Activated T-cell treated with anti-CD3 and anti-CD28 coated beads, Interleukin-2, amount 50 U/mL, for 24 hours (primary cell): ENCODE results near the gene PEX3.
A peak's percentile ranks its signal among the peaks of the same experiment; 100 is the strongest.

Experiments
- DNase-seq: peaks from one replicate; pipeline ENCODE4 v3.0.0-alpha.2; 2020
- H3K27ac Mint-ChIP-seq: 2 replicates; pipeline ENCODE4 v1.8.0; 2020; ENCODE audit warnings: mild to moderate bottlenecking, mixed read lengths
- H3K27me3 Mint-ChIP-seq: 2 replicates; pipeline ENCODE4 v1.8.0; 2020; ENCODE audit warnings: mixed read lengths
- H3K36me3 Mint-ChIP-seq: 2 replicates; pipeline ENCODE4 v1.8.0; 2020; ENCODE audit warnings: low read depth, mixed read lengths
- H3K4me1 Mint-ChIP-seq: 2 replicates; pipeline ENCODE4 v1.8.0; 2020; ENCODE audit warnings: low read depth, mixed read lengths
- H3K4me3 Mint-ChIP-seq: 2 replicates; pipeline ENCODE4 v1.8.0; 2020; ENCODE audit warnings: mild to moderate bottlenecking, moderate library complexity, mixed read lengths
- H3K9me3 Mint-ChIP-seq: 2 replicates; pipeline ENCODE4 v1.8.0; 2020; ENCODE audit warnings: mixed read lengths

PEX3 gene, protein sequence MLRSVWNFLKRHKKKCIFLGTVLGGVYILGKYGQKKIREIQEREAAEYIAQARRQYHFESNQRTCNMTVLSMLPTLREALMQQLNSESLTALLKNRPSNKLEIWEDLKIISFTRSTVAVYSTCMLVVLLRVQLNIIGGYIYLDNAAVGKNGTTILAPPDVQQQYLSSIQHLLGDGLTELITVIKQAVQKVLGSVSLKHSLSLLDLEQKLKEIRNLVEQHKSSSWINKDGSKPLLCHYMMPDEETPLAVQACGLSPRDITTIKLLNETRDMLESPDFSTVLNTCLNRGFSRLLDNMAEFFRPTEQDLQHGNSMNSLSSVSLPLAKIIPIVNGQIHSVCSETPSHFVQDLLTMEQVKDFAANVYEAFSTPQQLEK

DNA sequence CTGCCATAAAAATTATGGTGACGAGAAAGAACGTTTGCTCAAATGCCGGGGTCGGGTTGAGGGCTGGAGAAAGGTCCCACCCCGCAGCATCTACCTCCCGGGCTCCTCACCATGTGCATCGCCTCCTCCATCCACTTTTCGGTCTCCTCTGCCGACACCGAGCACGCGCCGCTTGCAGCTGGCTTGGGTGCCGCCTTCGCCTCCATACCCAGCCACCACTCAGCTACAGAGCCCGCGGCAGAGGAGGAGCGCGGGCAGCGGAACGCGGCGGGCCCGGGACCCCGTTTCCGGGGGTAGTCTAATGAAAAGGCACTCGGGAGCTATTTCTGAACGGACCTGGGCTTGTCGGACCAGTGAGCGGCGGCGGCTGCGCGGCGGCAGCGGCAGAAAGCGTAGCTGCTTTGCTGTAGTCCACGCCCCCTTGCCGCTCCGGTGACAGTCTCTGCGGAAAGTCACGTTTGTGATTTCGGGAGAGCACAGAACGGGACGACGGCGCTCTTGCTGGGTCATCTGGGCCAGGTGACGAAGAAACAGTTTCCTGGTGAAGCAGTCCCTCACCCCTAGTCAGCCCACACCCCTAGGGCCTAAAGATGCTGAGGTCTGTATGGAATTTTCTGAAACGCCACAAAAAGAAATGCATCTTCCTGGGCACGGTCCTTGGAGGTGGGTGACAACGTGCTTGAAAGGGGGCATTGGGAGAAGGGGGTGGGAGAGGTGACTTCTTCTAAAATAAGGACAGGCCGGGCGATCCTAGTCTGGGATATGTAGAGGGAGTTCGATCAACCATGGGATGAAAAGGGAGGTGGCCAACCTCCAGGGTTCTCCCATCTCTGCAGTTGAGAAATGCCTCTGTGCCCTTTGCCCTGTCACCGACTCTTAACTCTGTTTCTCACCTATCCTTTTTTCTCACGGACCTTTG, at the start of gene PEX3, which contains the start of gene ADAT2:
TSS of gene PEX3 (plus strand) at position 353 of the 919 bp plus-strand sequence. CDS start at position 591, 238 bp downstream.
TSS of gene ADAT2 (minus strand) at position 243 of the 919 bp plus-strand sequence. CDS start at position 206, 37 bp downstream.
- Mint-ChIP-seq H3K9me3 (no peaks in the 10 kb centered on the region), H3K27ac (peak within 1 kb of the TSS; percentile 99), H3K36me3 (peaks cover 60% of the 10 kb centered on the region), H3K27me3 (no peaks in the 10 kb centered on the region), H3K4me1 (peaks cover 58% of the 10 kb centered on the region), H3K4me3 (peak within 1 kb of the TSS; percentile 99)
- DNase-seq: peak; percentile 95

DNA sequence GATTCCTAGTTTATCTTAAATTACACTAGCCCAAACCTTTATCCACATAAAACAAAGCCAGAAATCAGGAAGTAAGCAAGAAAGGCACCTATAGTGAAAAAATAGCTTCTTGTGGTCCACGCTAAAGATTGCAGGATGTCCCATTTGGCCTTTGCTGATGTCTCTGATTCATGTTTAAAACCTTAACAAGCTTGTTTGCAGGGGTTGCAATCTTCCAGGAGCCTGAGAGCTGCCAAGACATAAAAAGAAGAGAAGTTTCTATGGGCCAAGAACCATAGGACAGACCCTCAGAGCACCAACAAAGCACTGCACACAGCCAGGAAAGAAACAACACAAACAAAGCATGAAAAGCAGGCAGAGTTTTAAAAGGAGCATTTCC, 49.5 kb upstream of the PEX3 start:
- Mint-ChIP-seq H3K4me3 (no peak overlapping the region), H3K27ac (no peak overlapping the region), H3K27me3 (peaks cover 7% of the 10 kb centered on the region), H3K4me1 (peaks cover 30% of the 10 kb centered on the region), H3K36me3 (no peaks in the 10 kb centered on the region), H3K9me3 (no peaks in the 10 kb centered on the region)
- no peak for DNase-seq

DNA sequence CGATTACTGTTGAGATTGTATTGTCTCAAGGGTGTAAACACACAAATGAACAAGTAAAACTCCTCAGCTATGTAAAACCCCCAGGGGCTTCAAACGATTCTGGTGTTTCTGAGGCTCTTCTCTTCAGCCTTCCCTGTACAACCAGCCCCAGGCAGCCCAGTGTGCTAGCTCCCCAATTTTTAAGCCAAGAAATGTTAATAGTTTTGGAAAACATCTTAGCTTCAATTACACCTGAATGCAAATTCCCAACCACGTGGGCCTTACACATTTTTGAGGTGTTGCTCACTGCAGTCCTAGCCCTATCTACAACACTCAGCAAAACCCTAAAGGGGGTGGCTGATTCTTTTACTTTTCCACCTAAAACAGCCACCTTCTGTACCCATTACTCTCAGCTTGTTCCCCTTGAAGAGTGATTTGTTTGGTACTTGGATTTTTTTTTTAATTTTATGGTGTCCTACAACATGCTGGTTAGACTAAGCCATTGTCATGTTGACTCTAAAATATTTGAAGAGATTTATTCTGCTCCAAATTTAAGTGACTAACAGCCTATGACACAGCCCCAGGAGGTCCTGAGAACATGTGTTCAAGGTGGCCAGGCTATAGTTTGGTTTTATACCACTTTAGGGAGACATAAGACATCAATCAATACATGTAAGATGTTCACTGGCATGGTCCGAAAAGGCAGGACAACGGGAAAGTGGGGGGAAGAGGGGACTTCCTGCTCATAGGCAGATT, 48.8 kb upstream of the PEX3 start:
- no peak overlapping the region for H3K4me3 Mint-ChIP-seq
- DNase-seq: no peak
- no peaks in the 10 kb centered on the region for H3K36me3 Mint-ChIP-seq
- peaks cover 10% of the 10 kb centered on the region for H3K27me3 Mint-ChIP-seq
- peaks cover 24% of the 10 kb centered on the region for H3K4me1 Mint-ChIP-seq
- H3K27ac Mint-ChIP-seq: no peak overlapping the region
- no peaks in the 10 kb centered on the region for H3K9me3 Mint-ChIP-seq

DNA sequence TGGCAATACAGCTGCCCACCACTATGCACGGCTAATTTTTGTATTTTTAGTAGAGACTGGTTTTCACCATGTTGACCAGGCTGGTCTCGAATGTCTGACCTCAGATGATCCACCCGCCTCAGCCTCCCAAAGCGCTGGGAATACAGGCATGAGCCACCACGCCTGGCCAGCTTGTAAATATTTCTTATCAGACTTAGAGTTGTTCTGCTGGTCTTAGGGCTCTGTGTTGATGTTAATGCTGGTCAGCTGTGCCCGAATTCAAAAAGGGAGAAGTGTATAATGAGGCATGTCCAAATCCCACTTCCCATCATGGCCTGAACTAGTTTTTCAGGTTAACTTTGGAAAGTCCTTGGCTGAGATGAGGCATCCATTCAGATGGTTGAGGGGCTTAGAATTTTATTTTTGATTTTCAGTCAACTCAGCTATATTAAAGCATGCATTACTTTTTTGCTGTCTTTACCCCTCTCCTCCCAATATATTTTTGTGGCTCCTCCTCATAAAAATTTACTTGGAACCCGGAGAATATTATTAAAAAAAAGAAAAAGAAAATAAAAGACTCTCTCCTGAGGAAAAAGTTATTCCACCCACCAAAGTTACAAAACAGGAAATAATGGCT, 47.8 kb upstream of the PEX3 start:
- Mint-ChIP-seq H3K36me3 (no peaks in the 10 kb centered on the region), H3K4me1 (peaks cover 19% of the 10 kb centered on the region), H3K9me3 (no peaks in the 10 kb centered on the region), H3K27me3 (peaks cover 10% of the 10 kb centered on the region), H3K27ac (no peak overlapping the region), H3K4me3 (no peak overlapping the region)
- no peak for DNase-seq

DNA sequence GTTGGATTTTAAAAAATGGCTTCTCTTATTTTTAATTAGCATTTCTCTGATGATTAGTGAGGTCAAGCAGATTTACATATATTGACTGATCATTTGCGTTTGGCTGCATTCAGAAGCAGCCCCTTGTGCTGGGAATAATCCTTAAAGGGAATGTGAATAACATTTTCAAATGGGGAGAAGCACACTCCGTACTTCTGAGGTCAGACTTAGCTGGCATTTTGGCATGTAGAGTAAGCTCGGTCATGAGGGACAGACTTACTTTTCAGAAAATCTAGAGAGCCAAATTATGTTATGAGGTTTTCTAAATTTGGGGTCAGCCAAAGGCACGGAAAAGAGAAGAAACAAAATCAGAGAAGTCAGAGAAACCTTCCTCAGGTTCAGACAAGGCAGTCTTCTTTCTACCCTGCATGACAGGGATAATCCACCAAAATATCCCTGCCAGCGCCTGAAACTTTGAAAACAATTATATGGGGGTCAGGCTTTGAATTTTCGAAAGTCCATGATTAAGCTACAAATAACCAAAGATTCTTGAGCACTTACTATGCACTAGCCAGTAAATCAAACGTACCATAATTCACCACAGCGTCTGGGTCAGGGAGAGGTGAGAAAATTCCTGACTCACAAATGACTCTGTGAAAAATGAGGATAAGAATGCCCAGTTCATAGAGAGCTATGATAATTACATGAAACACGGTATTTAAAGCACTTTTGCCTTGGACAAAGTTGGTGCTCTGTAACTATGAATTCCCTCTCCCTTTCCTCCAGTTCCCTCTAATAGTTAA, 45.0 kb upstream of the PEX3 start:
- Mint-ChIP-seq H3K9me3 (no peaks in the 10 kb centered on the region), H3K36me3 (no peaks in the 10 kb centered on the region), H3K4me3 (no peak overlapping the region), H3K4me1 (peaks cover 10% of the 10 kb centered on the region), H3K27me3 (peaks cover 10% of the 10 kb centered on the region), H3K27ac (no peak overlapping the region)
- no peak for DNase-seq

DNA sequence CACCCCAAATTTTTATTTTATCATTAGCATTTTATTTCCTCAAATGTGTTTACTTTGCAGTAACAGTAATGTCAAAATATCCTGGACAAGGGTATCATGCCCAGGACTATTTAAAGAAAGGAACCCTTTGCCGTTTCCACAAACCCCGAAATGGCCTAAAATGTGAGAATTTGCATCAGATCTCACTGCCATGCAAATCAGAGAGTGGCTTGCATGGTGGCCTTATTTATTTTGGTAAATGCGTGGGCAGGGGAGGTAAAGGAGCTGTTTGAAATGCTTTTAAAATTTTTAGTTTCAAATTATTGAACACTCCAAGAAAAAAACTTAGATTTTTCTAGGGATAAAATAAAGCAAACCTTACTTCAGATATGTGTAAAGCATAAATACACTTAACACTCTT, 43.9 kb upstream of the PEX3 start:
- no peaks in the 10 kb centered on the region for H3K36me3 Mint-ChIP-seq
- H3K9me3 Mint-ChIP-seq: no peaks in the 10 kb centered on the region
- H3K4me1 Mint-ChIP-seq: peaks cover under 1% of the 10 kb centered on the region
- H3K4me3 Mint-ChIP-seq: no peak overlapping the region
- no peak overlapping the region for H3K27ac Mint-ChIP-seq
- DNase-seq: no peak
- H3K27me3 Mint-ChIP-seq: peaks cover 10% of the 10 kb centered on the region

DNA sequence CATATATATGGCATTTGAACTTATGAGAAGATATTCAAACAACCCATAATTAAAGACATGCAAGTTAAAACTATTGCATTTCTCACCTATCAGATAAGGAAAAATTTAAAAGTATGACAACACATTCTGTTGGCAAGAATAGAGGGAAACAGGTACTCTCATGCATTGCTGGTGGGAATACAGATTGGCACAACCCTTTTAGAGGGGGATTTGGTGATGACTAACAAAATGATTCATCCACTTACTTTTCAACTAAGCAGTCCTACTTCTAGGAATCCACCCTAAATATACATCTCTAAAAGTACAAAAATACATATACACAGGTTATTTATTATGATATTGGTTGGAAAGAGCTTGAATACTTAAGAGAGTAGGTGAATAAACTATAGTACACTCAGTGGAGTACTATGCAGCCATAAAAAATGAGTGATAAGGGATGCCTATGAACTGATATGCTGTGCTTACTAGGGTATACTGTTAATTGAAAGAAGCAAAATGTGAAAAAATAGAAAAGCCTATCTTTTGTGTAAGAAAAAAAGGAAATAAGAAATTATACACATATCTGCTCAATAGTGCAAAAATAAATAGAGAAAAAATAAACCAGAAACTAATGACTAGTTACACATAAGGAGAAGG, 42.3 kb upstream of the PEX3 start:
- peaks cover 10% of the 10 kb centered on the region for H3K27me3 Mint-ChIP-seq
- H3K4me1 Mint-ChIP-seq: peaks cover under 1% of the 10 kb centered on the region
- H3K36me3 Mint-ChIP-seq: no peaks in the 10 kb centered on the region
- no peaks in the 10 kb centered on the region for H3K9me3 Mint-ChIP-seq
- H3K4me3 Mint-ChIP-seq: no peak overlapping the region
- H3K27ac Mint-ChIP-seq: no peak overlapping the region
- no peak for DNase-seq

DNA sequence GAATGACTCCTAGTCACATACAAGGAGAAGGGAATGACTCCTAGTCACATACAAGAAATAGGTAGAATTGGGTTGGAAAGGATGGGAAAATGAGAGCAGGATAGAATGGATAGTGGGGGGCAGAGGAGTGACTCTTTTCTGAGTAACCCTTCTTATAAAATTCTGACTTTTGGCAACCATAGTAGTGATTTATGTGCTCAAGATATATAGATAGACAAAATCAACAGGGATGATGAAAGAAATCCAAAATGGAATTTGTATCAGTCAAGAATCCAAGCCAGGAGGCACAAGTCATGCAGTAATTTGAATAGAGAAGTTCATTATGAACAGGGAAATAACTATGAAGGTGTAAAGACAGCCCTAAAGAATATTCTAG, 41.8 kb upstream of the PEX3 start:
- H3K4me3 Mint-ChIP-seq: no peak overlapping the region

DNA sequence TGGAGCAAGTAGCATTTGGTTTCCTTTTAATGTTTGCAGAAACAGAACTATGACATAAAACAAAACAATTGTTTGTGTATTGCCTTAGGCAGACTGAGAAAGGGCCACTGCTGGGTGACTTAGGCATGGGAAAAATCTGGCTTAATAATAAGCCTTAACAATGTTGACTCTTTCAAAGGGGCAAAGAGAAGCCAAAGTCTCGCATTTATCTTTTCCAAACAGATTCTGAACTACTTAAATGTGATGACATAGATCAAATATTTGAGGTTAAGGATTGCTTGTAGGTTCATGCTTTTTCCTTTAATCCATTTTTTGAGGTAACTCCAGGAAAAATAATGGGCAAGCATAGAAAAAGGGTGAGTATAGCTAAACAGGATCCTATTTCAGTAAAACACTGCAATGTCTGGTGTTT, 39.7 kb upstream of the PEX3 start:
- no peak overlapping the region for H3K27ac Mint-ChIP-seq
- H3K27me3 Mint-ChIP-seq: peaks cover 2% of the 10 kb centered on the region
- peaks cover 2% of the 10 kb centered on the region for H3K4me1 Mint-ChIP-seq
- H3K36me3 Mint-ChIP-seq: peaks cover 3% of the 10 kb centered on the region
- H3K4me3 Mint-ChIP-seq: no peak overlapping the region
- no peaks in the 10 kb centered on the region for H3K9me3 Mint-ChIP-seq
- DNase-seq: no peak

More for the DNA sequence above, 41.8 kb upstream of the PEX3 start:
- peaks cover 10% of the 10 kb centered on the region for H3K27me3 Mint-ChIP-seq
- peaks cover 2% of the 10 kb centered on the region for H3K4me1 Mint-ChIP-seq
- H3K9me3 Mint-ChIP-seq: no peaks in the 10 kb centered on the region
- no peak overlapping the region for H3K27ac Mint-ChIP-seq
- no peak for DNase-seq
- no peaks in the 10 kb centered on the region for H3K36me3 Mint-ChIP-seq

DNA sequence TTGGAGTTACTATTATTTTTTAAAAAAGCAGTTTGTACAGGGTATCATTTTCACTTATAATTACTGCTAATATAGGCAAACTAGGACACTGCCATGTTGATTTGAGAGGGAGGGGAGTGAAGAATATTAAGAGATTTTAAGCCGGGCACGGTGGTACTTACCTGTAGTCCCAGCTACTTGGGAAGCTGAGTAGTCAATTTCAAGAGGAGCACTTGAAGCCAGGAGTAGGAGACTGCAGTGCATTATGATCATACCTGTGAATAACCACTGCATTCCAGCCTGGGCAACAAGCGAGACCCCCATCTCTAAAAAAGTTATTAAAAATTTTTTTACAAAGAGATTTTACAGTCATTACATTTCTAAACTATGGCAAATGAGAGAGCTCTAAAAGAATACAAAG, 35.8 kb upstream of the PEX3 start:
- Mint-ChIP-seq H3K9me3 (no peaks in the 10 kb centered on the region), H3K36me3 (peaks cover 13% of the 10 kb centered on the region), H3K27me3 (no peaks in the 10 kb centered on the region)

DNA sequence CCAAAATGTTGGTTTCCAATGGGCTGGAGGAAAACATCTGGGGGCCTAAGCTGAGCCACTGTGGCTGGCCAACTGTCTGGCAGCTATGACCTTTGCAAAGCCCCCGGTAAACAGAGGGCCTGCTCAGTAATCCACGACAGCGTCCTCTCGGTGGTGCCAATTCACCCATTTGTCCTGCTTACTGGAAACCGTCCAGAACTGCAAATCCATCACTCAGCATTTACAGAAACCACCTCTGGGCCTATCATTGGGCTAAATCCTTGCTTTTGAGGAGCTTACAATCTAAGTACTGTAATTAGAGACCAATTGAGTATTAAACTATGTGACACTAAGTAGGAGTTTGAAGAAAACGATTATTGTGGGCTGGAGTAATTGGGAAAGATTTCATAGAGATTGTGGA, 31.1 kb upstream of the PEX3 start:
- H3K27ac Mint-ChIP-seq: no peak overlapping the region
- DNase-seq: no peak
- no peaks in the 10 kb centered on the region for H3K27me3 Mint-ChIP-seq
- no peak overlapping the region for H3K4me3 Mint-ChIP-seq
- no peaks in the 10 kb centered on the region for H3K4me1 Mint-ChIP-seq
- H3K36me3 Mint-ChIP-seq: peaks cover 45% of the 10 kb centered on the region
- H3K9me3 Mint-ChIP-seq: no peaks in the 10 kb centered on the region

More for the DNA sequence above, 35.8 kb upstream of the PEX3 start:
- peaks cover 2% of the 10 kb centered on the region for H3K4me1 Mint-ChIP-seq
- H3K27ac Mint-ChIP-seq: no peak overlapping the region
- no peak overlapping the region for H3K4me3 Mint-ChIP-seq
- no peak for DNase-seq

DNA sequence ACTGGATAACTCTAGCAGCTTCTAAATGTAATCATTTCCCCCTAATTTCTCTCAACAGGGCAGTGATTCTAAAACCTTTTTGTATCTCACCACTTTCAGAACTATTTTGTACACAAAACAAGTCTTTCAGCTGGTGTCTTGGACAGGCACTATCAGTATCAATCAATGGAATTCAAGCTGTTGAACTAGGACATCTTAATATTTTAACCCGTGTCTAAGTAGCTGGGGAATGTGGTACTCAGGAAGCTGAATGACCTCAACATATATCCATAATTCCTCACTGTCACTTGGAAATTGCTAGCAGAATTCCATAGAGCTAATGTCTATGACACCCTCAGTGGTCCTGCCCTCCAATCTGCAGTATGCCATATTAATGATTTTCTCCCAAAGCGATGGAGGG, 24.6 kb upstream of the PEX3 start:
- peaks cover 3% of the 10 kb centered on the region for H3K4me1 Mint-ChIP-seq
- H3K27me3 Mint-ChIP-seq: no peaks in the 10 kb centered on the region
- no peak for DNase-seq
- no peak overlapping the region for H3K27ac Mint-ChIP-seq
- no peak overlapping the region for H3K4me3 Mint-ChIP-seq
- no peaks in the 10 kb centered on the region for H3K9me3 Mint-ChIP-seq
- peaks cover 75% of the 10 kb centered on the region for H3K36me3 Mint-ChIP-seq

DNA sequence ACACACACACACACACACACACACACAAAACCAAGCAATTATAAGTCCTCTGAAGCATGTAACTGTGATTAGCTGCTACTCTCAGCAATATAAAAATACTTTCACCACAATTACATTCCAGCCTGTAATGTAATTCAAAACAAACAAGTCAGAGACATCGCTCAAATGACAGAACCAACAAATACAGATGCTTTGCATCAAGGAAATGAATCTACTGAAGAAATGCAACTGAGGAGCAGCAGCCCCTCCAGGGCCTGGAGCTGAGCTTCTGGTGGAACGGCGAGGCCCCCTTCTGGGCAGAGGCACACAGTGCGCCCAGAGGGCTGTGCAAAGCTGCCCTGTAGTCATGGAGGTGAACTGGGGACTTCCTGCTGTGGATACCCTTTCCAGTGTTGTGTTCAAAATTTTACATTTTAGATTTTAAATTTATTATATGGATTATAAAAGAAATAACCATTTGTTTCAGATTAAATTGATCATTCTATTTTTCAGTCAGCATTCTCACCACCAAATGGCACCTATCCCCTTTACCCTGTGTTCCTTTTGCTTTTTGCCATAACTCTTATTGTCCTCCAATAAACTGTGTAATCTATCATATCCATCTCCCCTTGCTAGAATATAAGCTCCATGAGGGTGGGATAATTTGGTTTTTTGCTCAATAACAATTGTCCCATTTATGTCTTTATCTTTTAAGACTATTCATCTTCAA, 23.3 kb upstream of the PEX3 start:
- no peaks in the 10 kb centered on the region for H3K27me3 Mint-ChIP-seq
- H3K27ac Mint-ChIP-seq: no peak overlapping the region
- peak; percentile 74 for DNase-seq
- peaks cover 80% of the 10 kb centered on the region for H3K36me3 Mint-ChIP-seq
- no peaks in the 10 kb centered on the region for H3K9me3 Mint-ChIP-seq
- H3K4me1 Mint-ChIP-seq: peaks cover 14% of the 10 kb centered on the region
- H3K4me3 Mint-ChIP-seq: no peak overlapping the region
